HCT116 (cell line): ENCODE measurements around the gene FHL3.
A peak's percentile ranks its signal among the peaks of the same experiment; 100 is the strongest.

Experiments used
- CEBPB ChIP-seq: IDR thresholded peaks from 2 replicates; pipeline ENCODE4 v1.6.1; 2012; ENCODE audit warnings: low read depth
- EGR1 ChIP-seq: IDR thresholded peaks from 2 replicates; pipeline ENCODE4 v1.6.1; 2012; ENCODE audit warnings: low read depth
- ELF1 ChIP-seq: IDR thresholded peaks from 2 replicates; pipeline ENCODE4 v1.6.1; 2012; ENCODE audit warnings: low read depth, borderline replicate concordance
- EZH2 ChIP-seq: fragments of 200-600 bp; sonication (generic); IDR thresholded peaks from 2 replicates; pipeline ENCODE4 v1.6.1; 2017; ENCODE audit warnings: antibody characterized with exemption, mixed run types
- JUND ChIP-seq: IDR thresholded peaks from 2 replicates; pipeline ENCODE4 v1.6.1; 2012
- MAX ChIP-seq: IDR thresholded peaks from 2 replicates; pipeline ENCODE4 v1.6.1; 2012
- POLR2A ChIP-seq: IDR thresholded peaks from 2 replicates; pipeline ENCODE4 v1.7.0; 2011; ENCODE audit warnings: borderline replicate concordance; ENCODE audit not compliant: insufficient read depth, insufficient read length; ENCODE audit errors: extremely low read depth
- POLR2AphosphoS5 ChIP-seq: IDR thresholded peaks from 2 replicates; pipeline ENCODE4 v1.6.1; 2011; ENCODE audit warnings: mild to moderate bottlenecking, low read depth, low read length, moderate library complexity
- REST ChIP-seq: IDR thresholded peaks from 2 replicates; pipeline ENCODE4 v1.6.1; 2012; ENCODE audit warnings: low read depth
- SIN3A ChIP-seq: IDR thresholded peaks from 2 replicates; pipeline ENCODE4 v1.6.1; 2012; ENCODE audit warnings: low read depth
- SP1 ChIP-seq: IDR thresholded peaks from 2 replicates; pipeline ENCODE4 v1.6.1; 2012; ENCODE audit warnings: low read depth
- SRF ChIP-seq: IDR thresholded peaks from 2 replicates; pipeline ENCODE4 v1.6.1; 2012; ENCODE audit warnings: low read depth
- ZFX ChIP-seq: fragments of 450-650 bp; IDR thresholded peaks from 2 replicates; pipeline ENCODE4 v1.6.1; 2017
- TF ChIP-seq, protein P1 (sequence below), 3 experiments: fragments of 200-600 bp in 1 of 3; sonication (generic) in 1 of 3; IDR thresholded peaks in 2 of 3; conservative IDR thresholded peaks in 1 of 3; 2 replicates each; pipeline ENCODE4 v1.5.1; 2012 to 2017; ENCODE audit warnings: low read depth in 2 of 3, low read length in 2 of 3, antibody characterized with exemption in 1 of 3, borderline replicate concordance in 1 of 3, control low read depth in 1 of 3, mild to moderate bottlenecking in 1 of 3, mixed read lengths in 1 of 3, mixed run types in 1 of 3, moderate library complexity in 1 of 3; ENCODE audit not compliant: insufficient read depth in 1 of 3

DNA sequence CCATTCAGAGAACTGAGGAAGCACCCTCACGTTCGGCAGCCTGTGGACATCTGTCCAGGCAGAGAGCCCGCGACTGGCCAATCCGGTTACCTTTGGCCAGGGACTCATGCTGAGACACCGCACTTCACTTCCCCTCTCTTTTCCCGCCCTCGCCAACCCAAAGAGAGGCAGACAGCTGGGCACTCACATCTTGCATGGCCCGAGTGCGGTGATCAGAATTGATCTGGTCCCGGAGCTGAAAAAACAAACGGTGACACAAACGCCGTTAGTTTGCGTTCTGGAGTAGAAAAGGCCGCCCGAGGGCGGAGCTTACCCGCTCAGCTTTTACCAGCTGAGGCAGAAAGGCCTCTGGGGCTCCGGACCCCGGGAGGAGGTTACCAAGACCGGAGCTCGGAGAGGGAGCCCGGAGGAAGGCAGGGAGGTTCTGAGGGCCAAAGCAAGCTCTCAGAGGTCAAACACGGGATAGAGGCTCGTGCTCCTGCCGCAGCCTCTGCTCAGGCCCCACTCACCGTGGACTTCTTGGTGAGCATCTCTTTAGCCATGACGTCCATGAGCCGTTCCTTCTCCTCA, 15.9 kb downstream of the FHL3 start:
- TF ChIP-seq REST (no peak), POLR2A (no peak), SIN3A (no peak), ZFX (peak; percentile 51; the same call in 1 of the 2 replicates), POLR2AphosphoS5 (no peak), SRF (no peak), CEBPB (no peak), ELF1 (no peak), SP1 (no peak), EGR1 (no peak), MAX (no peak), JUND (no peak), EZH2 (no peak)
- TF ChIP-seq, protein P1, sequence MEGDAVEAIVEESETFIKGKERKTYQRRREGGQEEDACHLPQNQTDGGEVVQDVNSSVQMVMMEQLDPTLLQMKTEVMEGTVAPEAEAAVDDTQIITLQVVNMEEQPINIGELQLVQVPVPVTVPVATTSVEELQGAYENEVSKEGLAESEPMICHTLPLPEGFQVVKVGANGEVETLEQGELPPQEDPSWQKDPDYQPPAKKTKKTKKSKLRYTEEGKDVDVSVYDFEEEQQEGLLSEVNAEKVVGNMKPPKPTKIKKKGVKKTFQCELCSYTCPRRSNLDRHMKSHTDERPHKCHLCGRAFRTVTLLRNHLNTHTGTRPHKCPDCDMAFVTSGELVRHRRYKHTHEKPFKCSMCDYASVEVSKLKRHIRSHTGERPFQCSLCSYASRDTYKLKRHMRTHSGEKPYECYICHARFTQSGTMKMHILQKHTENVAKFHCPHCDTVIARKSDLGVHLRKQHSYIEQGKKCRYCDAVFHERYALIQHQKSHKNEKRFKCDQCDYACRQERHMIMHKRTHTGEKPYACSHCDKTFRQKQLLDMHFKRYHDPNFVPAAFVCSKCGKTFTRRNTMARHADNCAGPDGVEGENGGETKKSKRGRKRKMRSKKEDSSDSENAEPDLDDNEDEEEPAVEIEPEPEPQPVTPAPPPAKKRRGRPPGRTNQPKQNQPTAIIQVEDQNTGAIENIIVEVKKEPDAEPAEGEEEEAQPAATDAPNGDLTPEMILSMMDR (IDR thresholded peaks at IDR 0.05 in 2 of 3, conservative IDR thresholded peaks at IDR 0.05 in 1 of 3; ENCODE audit: borderline replicate concordance in 1 of 3, insufficient read depth in 1 of 3, low read depth in 2 of 3, low read length in 2 of 3): no peak
